GM18858 (cell line): ENCODE data around the gene KLF16.

Source experiments
- ATAC-seq: cut with Tn5 transposase; IDR thresholded peaks from one replicate; pipeline ENCODE4 v1.9.1; 2021; ENCODE audit not compliant: unreplicated experiment

KLF16 gene

DNA sequence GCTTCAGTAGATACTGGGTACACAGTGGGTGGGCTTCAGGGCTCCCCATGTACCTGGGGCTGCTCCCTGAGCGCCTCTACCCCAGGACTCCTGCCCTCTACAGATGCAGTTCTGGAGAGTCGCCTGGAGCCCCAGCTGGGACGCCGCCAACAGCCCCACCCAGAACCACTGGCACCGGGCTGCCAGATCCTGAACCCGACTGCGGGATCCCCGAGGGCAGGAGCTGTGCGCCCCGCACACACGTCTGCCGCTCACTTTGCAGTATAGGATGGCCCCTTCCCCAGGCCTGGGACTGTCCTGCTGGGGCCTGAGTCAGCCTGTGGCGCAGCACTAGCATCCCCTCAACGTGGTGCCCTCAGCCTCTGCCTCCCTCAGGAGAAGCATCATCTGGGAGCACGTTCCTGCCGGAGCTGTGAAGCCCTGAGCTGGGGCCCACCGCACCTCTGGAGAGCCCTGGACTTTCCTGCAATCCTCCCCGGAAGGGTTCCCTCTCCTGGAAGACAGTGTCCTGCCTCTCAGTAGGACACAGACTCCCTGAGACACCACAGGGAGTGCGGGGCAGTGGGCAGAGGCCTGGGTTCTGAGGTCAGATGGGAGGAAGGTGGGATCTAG is 18.8 kb downstream of the KLF16 start:
- ATAC-seq: no peak

DNA sequence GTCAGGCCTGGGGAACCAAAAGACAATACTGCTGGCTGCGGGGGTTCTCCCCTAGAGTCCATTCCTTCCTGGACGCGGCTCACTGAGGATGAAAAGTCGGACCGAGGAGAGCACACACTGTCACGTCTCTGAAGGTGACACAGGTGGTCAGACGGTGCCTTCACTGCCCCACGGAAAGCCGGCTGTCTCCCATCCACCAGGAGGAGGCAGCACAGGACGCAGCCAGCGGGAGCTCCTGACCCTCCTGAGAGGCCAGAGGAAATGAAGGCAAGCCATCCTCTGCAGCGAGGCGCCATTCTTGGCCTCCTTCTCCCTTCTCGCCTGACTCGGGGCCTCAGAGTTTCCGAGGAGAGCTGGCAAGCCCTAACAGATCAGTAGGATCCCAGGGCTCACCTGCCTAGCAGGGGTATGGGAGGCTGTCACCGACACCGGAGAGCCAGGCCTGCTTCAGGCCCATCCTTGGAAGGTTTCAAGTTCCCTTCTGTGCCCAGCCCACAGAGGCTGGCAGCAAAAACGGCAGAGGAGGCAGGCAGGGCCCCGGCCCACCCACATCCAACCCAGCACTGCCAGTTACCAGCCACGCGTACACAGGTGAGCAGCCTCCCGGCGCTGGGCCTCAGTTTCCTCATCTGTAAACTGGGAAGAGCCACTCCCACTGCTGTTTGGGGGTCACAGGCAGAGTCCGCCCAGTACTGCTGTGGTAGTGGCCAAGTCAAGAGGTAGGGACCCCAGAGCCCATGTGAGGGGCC is 19.6 kb downstream of the KLF16 start:
- ATAC-seq: no peak

DNA sequence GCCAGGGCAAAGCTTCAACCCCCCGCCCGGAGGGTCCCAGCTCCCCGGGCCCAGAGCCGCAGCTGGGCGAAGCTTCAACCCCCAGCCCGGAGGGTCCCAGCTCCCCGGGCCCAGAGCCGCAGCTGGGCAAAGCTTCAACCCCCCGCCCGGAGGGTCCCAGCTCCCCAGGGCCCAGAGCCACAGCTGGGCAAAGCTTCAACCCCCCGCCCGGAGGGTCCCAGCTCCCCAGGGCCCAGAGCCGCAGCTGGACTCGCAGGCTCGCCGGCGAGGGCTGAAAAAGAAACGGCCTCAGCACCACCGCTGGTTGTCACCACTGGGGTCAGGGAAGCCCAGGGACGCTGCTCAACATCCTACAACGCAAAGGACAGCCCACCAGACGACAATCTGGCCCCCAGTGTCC is 20.3 kb downstream of the KLF16 start:
- ATAC-seq: no peak

DNA sequence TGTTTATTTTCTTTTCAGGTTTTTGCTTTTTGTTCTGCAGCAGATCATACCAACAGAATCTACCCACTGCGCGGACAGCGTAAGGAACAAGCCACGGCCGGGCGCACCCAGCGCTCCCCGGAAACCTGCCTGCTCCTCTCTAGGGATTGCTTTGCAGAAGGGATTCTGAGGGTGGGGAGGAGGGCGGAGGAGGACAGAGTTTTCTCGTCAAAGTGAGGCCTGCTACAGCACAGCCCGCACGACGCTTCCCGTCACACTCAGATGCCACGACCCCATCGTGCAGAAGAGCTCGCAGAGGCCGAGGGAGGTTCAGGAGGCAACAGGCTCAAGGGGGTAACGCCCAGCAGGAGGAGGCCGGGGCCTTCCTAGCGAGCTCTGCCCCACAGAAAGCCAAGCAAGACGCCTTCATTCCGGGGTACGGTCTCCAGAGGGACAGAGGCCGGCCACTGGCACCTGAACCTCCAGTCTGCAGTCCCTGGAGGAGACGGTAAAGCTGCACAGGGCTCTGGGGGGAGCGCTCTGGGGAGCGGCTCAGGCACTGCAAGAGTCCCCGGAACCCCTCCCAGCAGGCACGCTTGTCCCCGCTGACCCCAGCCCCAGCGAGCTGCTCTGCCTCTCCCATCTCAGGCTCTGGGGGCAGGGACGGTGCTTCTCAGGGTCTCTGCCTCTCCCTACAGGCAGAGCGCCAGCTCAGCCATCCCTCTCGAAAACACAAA is 22.0 kb downstream of the KLF16 start:
- ATAC-seq: no peak

DNA sequence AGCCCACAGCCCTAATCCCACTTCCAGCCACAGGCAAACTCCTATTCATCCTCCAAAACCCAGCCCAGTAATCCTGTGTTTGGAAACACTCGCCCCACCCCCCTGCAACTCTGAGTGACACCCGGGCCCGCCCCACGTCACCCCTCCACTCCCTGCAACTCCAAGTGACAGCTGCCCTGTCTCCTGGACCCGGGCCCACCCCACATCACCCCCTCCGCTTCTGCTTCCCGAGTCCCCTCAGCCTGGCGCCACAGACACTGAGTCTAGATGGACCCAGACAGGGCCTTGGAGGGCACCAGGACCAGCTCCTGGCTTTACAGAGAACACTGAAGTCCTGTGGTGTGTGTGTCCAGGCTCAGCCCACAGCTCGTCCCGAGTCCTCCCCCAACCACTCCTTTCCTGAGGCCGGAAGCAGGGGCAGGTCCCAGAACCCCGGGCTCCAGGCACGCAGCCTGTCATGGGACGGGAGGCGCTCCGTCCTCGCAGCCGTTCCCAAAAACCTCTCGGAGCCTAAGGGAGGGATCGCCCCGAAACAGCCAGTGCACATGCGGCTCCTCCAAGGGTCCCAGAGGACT is 22.8 kb downstream of the KLF16 start:
- no peak for ATAC-seq

DNA sequence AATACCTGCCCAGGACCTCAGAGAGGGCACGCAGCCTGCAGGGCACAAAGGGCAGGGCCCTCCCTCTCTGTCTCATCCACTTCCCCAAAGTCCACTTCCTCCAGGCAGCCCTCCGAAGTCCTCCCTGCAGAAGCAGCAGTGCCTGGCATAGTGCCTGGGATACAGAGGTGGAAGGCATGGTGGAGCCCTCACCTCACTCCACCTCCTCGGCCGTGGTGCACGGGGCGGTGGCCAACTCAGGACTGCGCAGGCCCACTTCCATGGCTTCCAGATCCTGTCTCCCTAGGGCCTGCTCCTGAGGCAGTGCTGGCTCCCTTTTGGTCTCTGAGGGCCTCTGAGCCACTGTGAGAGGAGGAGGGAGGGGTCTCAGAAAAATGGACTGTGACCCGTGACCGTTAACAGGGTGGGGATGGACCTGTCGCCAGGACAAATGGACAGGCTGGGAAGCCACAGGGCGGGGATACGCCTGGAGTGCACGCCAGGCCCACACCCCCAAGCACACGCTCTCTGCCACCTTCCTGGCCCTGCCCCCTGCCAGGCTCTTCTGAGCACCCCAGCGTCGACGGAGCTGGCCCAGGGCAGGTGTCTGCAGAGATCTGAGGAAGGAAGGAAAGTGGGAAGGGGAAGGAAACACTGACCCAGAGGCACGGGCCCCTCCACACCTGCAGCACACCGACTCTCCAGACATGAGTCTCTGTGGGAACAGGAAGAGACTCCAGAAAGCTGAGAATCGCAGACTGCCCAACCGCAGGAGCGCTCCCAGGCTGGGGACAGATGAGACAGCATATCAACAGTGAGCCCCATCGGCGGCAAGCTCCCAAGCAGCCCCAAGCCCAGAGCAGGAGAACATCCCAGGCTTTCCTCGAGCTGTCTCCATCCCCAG is 23.5 kb downstream of the KLF16 start:
- ATAC-seq: no peak

DNA sequence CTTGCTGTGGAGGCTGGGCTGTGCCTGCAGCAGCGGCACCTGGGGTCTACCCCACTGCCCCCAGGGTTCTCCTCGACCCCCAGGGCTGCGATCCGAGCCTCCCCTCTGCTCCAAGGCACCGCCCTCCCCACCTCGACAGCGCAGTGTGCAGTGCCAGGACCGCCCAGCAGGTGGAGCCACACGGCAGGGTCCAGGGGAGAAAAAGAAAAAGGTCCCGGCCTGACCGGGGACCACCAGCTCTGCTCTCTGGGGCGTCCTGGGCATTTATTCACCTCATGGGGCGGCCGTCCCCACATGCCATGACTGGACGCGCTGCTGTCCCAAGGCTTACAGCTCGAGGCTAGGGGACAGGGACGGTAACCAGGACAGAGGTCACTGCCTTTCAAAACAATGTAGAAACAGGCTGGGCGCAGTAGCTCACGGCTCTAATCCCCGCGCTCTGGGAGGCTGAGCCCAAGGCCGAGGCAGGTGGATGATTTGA is 25.7 kb downstream of the KLF16 start:
- ATAC-seq: no peak

DNA sequence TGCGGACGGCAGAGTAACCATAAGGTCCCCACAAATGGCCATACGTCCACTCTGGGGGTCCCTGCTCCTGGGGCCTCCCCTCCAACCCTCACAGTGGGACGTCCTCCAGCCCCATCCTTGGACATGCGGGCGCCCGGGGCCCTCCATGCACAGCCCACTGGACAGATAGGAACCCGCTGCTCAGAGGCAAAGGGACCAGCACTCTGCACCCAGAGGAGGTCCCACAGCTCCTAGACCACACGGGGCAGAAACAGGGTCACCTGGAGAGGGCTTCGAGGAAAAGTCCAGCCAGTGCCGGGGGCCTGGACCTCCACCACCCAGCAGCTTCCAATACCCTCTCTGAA is 26.2 kb downstream of the KLF16 start:
- ATAC-seq: no peak

DNA sequence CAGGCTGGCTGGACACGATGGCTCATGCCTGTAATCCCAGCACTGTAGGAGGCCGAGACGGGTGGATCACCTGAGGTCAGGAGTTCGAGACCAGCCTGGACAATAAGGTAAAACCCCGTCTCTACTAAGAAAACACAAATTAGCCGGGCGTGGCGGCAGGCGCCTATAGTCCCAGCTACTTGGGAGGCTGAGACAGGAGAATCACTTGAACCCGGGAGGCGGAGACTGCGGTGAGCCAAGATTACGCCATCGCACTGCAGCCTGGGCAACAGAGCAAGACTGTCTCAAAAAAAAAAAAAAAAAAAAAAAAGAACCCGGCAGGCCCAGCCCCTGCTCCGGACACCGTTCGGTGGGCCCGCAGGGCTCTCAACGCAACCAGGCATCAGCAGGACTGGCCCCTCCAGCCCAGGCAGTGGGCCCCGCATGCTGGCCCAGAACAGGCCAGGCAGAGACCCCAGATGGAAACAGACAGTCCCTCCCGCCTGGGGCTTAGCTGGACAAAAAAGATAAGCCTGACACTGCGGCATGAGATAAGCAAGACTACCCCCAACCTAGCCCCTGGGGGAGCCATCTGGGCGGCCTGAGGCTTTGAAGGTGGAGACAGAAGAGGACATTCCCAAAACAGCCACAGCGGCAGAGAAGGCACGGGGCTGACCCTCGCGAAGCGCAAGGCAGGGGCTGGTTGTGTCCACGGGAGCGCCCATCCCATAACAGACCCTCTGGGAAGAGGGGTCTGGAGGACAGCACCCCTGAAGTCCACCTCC is 26.7 kb downstream of the KLF16 start:
- ATAC-seq: no peak

DNA sequence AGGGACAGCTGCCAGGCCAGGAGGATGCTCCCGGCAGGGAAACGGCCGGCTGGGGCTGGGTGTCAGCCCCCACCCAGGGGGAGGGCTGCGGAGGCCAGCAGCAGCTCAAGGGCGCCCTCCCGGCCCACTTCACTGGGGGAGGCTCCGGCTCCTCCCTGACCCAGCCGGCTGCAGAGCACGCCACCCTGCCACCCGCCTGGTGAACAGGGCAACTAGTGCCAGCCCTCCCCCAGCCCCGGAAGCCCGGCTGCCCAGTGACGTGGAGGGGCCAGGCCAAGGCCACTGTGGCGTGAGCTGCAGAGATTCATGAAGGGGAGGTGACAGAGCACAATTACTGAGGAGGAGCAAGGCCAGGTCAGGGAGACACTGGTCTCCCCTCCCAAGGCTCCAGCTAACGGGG is 29.8 kb downstream of the KLF16 start:
- no peak for ATAC-seq

DNA sequence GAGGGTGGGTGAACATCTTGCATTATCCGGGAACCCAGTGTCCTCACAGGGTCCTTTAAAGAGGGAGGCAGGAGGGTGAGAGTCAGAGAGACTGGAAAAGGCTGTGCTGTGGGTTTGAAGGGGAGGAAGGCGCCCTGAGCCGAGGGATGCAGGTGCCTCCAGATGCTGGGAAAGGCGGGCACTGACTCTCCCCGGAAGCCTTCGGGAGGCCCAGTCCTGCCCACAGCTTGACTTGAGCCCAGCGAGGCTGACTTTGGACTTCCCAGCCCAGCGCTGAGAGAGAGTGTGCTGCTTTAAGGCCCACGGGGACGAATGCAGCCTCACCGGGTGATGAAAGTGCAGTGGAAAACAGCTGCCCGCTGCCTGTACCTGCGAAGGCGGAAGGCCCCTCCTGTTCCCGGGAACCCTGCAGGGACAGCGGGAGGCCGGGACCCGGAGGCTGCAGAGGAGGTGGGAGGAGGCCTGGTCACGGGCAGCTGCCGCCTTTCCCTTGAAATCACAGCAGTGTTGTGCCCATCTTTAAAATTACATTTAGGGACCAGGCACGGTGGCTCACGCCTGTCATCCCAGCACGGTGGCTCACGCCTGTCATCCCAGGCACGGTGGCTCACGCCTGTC is 31.2 kb downstream of the KLF16 start:
- no peak for ATAC-seq

DNA sequence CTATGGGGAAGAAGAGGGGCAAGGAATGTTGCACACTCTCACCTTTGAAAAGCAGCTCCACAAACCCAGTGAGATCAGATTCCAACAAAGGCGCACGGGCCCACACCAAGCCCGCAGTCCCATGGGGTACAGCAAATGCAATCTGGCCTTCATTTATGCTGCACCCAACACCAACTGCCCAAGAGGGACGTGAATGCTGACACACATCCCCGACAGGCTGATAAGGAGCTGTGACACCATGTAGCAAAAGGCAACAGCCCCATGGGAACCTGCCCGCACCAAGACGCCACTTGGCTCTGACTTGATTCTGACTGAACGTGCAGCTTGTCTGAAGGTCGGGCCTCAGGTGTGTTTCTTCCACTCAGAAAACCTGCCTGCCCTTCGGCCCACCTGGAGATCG is 32.4 kb downstream of the KLF16 start:
- ATAC-seq: no peak

DNA sequence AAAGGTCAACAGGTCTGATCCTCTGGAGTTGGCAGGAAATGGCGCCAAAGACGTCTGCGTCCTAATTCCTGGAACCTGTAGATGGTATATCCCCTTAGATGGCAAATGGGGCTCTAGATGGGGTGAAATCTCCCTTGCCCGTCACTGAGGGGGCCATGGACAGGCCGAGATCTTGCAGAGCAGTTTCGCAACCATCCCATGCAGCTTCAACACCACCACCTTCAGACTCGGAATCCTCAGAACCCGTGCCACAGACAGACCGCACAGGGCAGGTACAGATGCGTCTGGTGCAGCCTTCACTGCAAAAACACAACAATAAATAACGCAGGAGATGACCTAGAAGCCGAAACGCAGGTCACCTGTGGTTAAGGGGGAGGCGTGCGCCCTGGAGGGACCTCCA is 32.8 kb downstream of the KLF16 start:
- no peak for ATAC-seq

DNA sequence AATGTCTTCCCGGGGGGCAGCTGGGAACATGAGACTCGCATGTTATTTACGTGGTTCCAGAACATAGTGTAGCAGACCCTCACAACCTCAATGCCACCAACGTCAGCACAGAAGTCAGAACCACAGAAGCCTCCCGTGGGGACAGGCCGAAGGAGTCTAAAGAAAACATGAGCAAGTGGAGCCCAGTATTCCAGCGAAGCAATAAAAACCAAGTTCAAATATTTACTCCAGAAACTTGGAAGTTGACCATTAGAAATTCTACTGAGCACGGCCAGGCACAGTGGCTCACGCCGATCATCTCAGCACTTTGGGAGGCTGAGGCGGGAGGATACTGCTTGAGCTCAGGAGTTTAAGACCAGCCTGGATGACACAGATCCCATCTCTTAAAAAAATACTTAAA is 33.4 kb downstream of the KLF16 start:
- no peak for ATAC-seq

DNA sequence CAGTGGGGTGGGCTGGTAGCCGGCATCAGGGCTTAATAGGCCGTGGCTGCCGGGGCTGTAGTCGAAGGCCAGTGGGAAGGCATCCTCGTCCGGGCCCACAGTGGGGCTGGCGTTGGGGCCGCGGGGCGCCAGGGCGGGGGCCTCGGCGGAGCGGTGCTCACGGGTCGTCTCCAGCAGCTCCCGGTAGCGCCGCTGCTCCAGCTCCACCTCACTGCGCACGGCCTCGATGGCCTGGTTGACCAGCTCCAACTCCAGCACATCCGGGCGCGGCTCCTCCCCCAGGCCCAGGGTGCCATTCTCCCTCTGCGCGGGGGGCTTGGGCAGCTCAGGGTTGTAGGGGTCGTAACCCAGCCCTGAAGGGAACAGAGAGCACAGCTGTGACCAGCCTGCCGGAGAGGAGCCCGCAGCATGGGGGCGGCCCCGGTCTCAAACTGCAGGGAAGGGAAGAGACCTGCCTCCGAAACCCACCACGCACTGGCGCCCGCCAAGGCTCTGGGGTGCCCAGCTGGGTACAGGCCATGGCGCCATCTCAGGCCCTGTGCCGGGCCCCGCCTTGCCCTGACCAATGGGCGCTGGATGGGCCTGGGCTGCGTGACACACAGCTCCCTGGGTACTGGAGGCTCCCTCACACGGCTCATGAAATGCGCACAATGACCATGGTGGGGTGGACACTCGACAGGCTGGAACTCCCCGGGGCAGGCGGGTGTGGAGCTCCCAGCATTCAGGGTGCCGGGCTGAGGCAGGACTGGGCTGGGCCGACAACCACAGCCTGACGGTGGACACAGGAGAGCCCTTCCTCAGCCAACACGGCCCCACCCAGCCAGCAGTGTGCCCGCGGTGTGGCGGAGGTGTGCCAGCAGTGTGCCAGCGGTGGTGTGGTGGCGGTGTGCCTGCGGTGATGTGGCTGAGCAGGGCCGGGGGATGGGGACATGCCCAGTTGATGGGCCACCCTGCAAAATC is 34.8 kb downstream of the KLF16 start:
- ATAC-seq: no peak

DNA sequence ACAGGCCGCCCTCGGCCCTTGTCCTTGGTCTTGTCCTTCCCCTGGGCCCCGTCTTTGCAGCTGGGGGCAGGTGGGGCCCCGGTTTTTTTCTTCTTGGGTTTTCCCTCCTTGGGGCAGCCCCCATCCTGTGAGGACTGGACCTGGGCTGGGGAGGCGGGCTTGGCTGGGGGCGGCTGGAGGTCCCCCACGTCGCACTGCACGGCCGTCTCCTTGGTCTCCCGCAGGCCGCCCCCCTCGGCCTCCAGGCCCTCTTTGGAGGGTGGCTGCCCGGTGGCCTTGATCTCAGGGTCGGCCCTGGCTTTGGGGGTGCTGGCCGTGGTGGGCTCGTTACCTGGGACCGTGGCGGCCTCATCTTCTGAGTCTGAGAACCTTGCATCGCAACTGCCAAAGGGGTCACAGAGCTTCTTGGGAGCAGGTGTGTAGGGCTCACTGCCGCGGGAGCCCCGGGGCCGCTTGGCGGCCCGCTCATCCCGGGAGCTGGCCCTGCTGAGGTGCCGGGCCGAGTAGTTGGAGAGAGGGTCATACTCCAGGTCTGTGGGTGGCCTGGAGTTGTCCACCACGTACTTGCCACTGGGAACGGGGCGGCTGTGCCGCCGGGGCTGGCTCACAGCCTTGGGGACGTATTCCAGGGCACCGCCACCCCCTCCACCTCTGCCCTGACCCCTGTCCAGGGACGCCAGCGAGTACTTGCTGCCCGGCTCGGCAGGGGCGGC is 35.7 kb downstream of the KLF16 start:
- ATAC-seq: no peak

DNA sequence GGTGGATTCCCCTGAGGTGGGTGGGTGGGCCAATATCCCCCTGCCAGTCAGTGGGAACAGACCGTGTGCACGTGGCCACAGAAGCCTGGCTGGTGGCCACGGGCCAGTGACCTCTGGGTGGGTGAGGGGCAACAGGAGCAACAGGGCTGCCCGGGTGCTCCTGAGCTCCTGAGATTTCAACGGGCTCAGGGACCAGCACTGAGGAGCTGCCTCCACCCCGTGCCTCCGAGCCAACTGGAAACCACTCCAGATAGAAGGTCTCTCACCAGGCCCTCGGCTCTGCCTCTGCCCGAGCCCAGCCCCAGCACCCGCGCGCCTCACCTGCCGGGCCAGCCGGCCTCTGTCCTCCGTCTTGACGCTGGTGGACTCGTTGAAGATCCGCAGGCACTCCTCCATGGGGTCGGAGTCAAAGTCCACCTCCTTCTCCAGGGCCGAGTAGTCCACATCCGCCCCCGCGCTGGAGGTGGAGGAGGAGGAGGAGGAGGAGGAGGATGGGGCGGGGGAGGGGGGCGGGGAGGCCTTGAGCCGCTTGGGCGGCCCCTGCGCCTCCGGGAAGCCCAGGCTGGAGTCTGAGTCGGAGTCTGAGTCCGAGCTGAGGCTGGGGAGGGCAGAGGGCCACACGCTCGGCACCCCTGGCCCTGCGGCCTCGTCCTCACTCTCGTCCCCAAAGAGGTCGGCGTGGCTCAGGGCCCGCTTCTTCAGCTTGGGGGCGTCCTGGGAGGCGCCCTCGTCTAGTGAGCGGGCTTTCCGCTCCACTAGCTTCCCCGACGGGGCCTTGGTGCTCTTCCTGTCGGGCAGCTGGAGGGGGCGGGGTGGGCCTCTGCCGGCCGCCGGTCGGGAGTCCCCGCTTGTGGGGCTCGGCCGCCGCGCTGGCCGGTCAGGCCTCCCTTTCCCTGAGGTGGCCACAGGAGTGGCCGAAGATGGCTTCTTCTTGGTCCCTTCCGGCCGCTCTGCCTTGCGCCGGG is 36.5 kb downstream of the KLF16 start:
- ATAC-seq: no peak
